NB4 (cell line): ENCODE results near the gene RNF114.

Experiments
- MAX ChIP-seq: IDR thresholded peaks from 2 replicates; pipeline ENCODE4 v1.6.1; 2011; ENCODE audit warnings: low read depth, low read length
- MYC ChIP-seq: IDR thresholded peaks from 2 replicates; pipeline ENCODE4 v1.6.1; 2011; ENCODE audit warnings: low read depth, low read length
- POLR2A ChIP-seq: IDR thresholded peaks from 2 replicates; pipeline ENCODE4 v1.6.1; 2011; ENCODE audit warnings: mild to moderate bottlenecking; ENCODE audit not compliant: insufficient read length; ENCODE audit errors: extremely low read depth
- TF ChIP-seq, protein P1 (sequence below): IDR thresholded peaks from one replicate; pipeline ENCODE4 v1.5.1; 2012; ENCODE audit warnings: low read depth, low read length

- TF ChIP-seq MAX: no peak
- TF ChIP-seq POLR2A: no peak
- TF ChIP-seq, protein P1, sequence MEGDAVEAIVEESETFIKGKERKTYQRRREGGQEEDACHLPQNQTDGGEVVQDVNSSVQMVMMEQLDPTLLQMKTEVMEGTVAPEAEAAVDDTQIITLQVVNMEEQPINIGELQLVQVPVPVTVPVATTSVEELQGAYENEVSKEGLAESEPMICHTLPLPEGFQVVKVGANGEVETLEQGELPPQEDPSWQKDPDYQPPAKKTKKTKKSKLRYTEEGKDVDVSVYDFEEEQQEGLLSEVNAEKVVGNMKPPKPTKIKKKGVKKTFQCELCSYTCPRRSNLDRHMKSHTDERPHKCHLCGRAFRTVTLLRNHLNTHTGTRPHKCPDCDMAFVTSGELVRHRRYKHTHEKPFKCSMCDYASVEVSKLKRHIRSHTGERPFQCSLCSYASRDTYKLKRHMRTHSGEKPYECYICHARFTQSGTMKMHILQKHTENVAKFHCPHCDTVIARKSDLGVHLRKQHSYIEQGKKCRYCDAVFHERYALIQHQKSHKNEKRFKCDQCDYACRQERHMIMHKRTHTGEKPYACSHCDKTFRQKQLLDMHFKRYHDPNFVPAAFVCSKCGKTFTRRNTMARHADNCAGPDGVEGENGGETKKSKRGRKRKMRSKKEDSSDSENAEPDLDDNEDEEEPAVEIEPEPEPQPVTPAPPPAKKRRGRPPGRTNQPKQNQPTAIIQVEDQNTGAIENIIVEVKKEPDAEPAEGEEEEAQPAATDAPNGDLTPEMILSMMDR: no peak
- no peak for TF ChIP-seq MYC
Measured at GRCh38 chr20:49983123-49983847, 47.1 kb downstream of the RNF114 start.
